ENCODE measurements around the gene EIF4E1B.

Gene EIF4E1B

DNA sequence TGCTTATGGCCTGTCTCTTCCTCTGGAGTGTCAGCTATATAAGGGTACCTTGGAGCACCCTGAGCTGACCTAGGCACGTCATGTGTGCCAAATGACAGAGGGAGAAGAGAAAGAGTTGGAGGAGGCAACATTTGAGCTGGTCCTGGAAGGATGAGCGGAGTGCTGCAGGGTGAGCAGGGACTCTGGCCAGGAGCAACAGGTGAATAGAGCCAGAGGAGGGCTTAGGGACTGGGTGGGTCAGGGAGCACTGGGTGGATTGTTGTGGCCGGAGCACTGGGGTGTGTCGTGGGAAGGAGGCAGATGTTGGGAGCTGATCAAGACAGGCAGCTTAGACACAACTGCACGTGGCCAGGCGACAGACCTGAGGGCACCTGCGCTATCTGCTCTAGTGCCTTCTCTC is 60.4 kb downstream of the EIF4E1B start:
- DNase-seq (ENCODE audit: low read depth in 2 of 2), result no peak

DNA sequence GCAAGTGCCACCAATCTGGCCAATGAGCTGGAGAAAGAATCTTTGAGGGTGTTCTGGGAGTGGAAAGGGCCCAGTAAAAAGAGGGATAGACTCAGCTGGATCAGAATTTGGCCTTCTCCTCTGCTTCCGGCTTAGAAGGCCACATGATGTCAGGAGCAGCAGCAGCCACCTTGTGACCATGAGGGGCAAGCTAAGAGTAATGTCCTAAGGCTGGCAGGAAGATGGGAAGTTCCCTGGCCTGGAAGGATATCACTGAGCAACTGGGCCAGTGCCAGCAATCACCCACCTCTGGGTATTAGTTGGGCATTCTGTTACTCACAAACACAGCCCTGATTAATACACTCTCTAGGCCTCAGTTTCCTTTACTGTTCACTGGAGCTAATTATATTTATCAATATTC is 61.0 kb downstream of the EIF4E1B start:
- DNase-seq (ENCODE audit: low read depth in 2 of 2), result no peak

DNA sequence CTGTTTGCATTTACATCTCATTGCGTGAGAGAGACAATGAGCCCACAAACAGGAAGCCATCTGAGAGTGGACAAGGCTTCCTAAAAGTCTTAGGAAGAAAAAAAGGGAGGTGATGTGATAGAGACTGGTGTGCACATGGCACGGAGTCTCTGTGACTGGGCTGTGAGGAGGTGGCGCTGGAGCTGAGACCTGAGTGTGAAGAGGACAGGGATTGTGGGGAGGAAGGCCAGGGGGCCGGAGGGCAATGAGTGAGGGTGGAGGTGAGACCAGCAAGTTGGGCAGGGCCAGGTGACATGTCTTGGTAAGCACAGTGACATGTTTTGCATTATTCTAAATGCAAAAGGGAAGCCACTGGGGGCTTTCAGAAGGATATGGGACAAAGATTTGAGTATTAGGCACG is 61.9 kb downstream of the EIF4E1B start:
- DNase-seq (ENCODE audit: low read depth in 2 of 2), result no peak

DNA sequence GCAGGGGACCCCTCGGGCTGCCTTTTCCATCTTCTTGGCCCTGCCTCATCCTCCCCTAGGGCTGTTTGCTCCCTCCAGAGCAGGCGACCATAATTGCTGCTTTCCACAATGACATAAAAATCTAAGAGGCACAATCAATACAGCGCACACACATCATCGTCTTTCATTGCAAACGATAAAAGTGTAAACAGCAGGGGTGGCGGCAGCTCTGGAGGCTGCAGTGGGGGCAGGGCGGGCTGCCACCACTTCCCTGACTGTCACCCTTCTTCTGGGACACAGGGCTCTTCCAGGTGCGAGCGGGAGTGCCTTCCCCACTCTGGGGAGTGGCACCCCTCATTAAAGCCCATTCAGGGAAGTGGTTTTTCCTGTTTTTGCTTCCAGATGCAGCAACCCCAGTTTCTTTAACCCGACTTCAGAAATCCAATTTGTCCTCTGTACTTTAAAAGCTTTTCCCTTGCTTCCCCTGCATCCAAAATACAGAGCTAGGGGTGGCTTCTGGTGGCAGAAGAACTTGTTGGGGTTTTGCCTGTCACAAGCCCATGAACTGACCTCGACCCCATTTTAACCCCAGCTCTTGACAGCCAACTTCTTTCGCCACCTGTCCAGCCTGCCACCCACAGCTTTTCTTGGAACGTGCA is 62.5 kb downstream of the EIF4E1B start:
- DNase-seq (ENCODE audit: low read depth in 2 of 2), result no peak

DNA sequence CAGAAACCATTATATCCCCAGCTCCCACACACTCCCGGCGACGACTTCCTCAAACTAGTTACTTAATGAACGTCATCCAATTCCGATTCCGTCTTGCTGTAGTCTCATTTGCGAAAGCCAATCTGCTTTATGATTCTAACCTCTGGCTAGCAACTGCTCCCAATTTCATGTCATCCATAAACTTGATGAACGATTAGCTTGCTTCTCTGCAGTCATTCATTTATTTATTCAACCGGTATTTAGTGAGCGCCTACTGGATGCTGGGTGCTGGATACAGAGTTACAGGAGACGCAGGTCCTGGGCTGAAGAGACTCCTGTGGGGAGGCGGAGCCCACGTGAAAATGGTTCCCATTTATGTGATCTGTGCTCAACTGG is 63.0 kb downstream of the EIF4E1B start:
- DNase-seq (ENCODE audit: low read depth in 2 of 2), result no peak

DNA sequence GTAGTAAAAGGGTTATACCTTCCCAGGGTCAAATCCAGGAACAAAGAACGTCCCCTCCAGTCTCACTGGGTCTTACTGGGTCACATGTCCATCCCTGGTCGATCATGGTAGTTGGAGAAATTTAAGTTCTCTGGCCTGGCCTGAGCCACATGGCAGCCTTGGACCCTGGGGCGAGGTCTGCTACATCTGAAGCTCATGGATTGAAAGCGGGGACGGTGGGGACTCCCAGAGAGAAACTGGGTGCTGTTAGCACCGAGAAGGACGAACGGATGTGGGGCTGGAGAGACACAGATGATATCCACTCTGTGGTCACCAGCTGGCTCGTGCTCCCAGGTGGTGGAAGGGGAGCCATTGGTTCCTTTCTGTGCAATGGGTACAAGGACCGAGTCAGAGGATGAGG is 63.7 kb downstream of the EIF4E1B start:
- no peak for DNase-seq (ENCODE audit: low read depth in 2 of 2)

DNA sequence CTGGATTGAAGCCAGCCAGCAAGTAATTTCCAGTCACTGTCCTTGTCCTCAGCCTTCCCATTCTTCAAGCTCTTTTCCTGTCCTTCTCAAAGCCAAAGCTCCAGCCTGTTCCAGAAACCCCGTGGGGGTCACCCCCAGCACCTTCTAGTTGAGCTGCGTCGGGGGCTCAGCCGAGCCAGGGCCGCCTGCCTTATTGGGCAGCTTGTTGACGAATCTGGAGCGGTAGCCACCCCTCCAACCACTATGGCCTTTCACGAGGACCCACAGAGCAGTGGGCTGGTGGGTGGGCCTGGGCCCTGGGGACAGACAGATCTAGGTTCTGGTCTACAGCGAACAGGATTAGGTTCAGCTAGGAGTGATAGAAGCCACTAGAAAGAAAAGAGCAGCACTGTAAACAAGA is 64.2 kb downstream of the EIF4E1B start:
- no peak for DNase-seq (ENCODE audit: low read depth in 2 of 2)

DNA sequence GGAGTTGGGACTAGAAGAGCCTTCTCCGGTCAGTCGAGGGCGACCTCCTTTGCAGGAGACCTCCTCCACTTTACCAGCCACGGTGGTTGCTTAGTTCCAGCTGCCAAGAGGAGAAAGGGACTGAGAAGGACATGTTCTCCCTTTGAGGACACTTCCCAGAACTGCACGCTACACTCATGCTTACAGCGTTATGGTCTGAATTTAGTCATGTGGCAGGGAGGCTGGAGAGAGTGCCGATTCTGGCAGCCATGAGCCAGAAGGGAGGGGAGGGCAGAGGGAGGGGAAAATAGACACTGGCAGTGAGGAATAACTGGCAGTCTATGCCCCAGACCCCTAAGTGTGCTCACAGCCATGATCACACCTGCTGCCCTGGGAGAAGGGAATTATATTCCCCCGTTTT is 64.6 kb downstream of the EIF4E1B start:
- DNase-seq (ENCODE audit: low read depth in 2 of 2), result no peak

All from stimulated activated CD4-positive, alpha-beta T cell treated with anti-CD3 and anti-CD28 coated beads, Interleukin-1b, Interleukin-23, amount 100 ng/mL, for 1 hour (primary cell).